T-helper 1 cell treated with Interleukin-12 subunit alpha and Interleukin-12 subunit beta and Interleukin-4 antibody, amounts not matched to agents 30 μg/mL and 1 μg/mL, for 36 hours (primary cell): Measurements from ENCODE around the gene CDKN2AIP.

Source experiments
- H3K27ac Mint-ChIP-seq: one replicate; pipeline ENCODE4 v1.8.0; 2021; ENCODE audit warnings: mild to moderate bottlenecking, mixed read lengths
- H3K27me3 Mint-ChIP-seq: one replicate; pipeline ENCODE4 v1.8.0; 2021; ENCODE audit warnings: low read depth, mixed read lengths
- H3K36me3 Mint-ChIP-seq: one replicate; pipeline ENCODE4 v1.8.0; 2021; ENCODE audit warnings: low read depth, mixed read lengths
- H3K4me1 Mint-ChIP-seq: one replicate; pipeline ENCODE4 v1.8.0; 2021; ENCODE audit warnings: low read depth, mixed read lengths
- H3K4me3 Mint-ChIP-seq: one replicate; pipeline ENCODE4 v1.8.0; 2021; ENCODE audit warnings: mild to moderate bottlenecking, moderate library complexity, mixed read lengths
- H3K9me3 Mint-ChIP-seq: one replicate; pipeline ENCODE4 v1.8.0; 2021; ENCODE audit warnings: mixed read lengths

The CDKN2AIP gene

DNA sequence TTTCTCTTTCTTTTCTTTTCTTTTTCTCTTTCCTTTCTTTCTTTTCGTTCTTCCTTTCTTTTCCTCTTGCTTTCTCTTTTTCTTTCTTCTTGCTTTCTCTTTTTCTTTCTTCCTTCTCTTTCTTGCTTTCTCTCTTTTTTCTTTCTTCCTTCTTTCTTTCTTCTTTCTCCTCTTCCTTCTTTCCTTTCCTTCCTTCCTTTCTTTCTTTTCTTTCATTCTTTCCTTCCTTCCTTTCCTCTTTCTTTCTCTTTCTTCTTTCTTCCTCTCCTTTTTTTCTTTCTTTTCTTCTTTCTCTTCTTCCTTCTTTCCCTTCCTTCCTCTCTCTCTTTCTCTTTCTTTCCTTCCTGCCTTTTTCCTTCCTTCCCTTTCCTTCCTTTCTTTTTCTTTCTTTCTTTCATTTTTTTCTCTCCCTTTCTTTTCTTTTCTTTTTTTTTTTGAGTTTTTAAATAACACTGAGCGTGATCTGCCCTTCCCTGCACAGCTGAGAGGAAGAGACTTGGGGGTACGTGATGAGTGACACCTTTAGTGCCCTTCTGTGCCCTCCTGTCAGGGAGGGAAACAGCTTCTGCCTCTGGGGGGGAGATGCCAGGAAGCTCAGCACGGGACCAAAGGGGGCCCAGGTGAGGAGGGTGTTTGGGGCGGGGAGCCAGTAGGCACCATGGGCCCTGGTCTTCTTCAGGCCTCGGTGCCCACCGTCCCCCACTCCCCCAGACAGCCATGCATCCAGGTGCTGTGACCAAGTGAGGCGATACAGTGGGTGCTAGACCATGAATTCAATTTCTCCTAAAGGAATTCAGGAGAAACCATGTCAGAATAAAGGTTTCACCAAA lies 36.6 kb upstream of the CDKN2AIP start:
- H3K27me3 Mint-ChIP-seq = peaks cover 6% of the 10 kb centered on the region
- H3K9me3 Mint-ChIP-seq = no peaks in the 10 kb centered on the region
- H3K27ac Mint-ChIP-seq = peak overlapping the region; percentile 89
- H3K4me3 Mint-ChIP-seq = peak overlapping the region; percentile 85
- peaks cover 10% of the 10 kb centered on the region for H3K4me1 Mint-ChIP-seq
- no peaks in the 10 kb centered on the region for H3K36me3 Mint-ChIP-seq

DNA sequence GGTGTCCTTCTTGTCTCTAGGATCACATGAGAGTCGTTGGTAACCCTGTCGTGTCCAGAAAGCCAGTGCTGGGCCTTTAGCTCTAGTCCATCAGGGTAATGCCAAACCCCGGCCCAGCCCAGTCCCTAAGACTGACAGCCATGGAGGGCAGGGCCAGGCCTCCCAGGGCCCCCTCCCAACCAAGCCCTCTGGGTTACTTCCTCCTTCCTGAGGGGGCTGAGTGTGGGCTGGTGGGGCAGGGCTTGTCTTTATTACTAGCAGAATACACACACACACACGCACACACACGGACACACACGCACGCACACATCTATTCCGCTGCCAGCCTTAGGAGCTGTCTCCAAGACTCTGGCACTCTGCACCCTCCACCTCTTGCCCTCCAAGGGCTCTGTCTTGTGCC lies 35.6 kb upstream of the CDKN2AIP start:
- Mint-ChIP-seq H3K27me3 (peaks cover 3% of the 10 kb centered on the region), H3K4me3 (peak overlapping the region; percentile 18), H3K4me1 (peaks cover 10% of the 10 kb centered on the region), H3K27ac (no peak overlapping the region), H3K36me3 (no peaks in the 10 kb centered on the region), H3K9me3 (no peaks in the 10 kb centered on the region)

DNA sequence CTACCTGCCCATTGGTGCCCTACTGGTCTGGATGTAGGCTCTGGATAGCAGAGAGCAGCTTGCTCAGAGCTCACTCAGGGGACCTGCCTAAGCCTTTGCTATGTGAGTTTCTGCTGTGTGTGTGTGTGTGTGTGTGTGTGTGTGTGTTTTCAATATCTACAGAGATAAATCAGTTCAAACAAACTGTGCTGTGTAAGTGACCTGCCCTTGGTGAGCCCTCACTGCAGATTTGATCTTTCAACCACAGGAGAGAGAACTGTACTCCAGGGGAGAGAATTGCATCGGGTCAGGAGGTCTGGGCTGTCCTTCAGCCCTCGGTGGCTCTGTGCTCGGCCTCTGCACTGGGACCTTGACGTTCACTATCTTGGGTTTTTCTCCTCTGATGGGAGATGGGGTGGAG lies 35.0 kb upstream of the CDKN2AIP start:
- Mint-ChIP-seq H3K27ac (no peak overlapping the region), H3K27me3 (no peaks in the 10 kb centered on the region), H3K9me3 (no peaks in the 10 kb centered on the region), H3K4me3 (no peak overlapping the region), H3K4me1 (peaks cover 10% of the 10 kb centered on the region), H3K36me3 (no peaks in the 10 kb centered on the region)

DNA sequence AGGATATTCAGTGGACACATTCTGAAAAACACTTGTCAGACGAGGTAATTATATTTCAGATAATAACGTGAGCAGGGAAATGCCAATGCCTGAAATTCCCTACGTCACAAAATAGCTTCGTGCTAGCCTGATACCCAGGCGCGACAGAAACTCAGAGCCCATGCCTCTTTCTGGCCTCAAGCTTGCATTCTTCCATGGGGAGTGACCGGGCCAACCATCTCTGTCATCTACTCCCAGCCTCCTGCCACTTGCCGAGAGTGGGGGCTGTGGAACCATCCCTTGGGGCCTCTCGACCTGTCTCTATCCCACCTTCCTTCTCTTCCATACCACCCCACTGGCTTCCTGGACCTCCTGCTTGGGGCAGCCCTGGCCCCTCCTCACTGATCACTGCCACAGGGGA lies 34.5 kb upstream of the CDKN2AIP start:
- H3K4me1 Mint-ChIP-seq = peaks cover 10% of the 10 kb centered on the region
- no peak overlapping the region for H3K4me3 Mint-ChIP-seq
- no peaks in the 10 kb centered on the region for H3K36me3 Mint-ChIP-seq
- H3K27ac Mint-ChIP-seq = no peak overlapping the region
- no peaks in the 10 kb centered on the region for H3K27me3 Mint-ChIP-seq
- H3K9me3 Mint-ChIP-seq = no peaks in the 10 kb centered on the region

DNA sequence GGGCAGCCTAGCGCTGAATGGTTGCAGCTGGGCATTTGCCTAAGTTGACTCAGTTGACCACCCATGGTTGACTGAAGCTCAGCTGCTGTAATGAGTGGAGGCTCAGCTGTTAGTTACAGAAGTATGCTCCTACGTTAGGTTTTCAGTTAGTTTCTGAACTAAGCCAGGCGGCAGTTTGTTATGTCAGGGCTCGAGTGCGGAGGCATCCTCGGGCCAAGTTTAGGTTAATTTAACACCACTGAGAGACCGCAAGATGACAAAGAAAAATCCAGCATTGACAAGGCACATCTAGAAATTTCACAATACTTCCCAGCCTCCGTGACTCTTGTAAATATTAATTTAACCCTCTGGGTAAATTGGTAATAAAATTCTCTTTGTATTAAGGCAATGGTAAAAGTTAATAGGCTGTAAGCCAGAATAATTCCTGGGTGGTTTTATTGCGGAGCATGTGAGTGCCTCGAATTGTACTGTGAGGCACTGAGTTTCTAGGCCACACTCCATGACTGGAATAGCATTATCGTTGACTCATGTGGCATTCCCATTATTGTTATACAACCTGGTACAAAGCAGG lies 33.1 kb upstream of the CDKN2AIP start:
- Mint-ChIP-seq H3K4me3 (no peak overlapping the region), H3K4me1 (peaks cover 10% of the 10 kb centered on the region), H3K27ac (no peak overlapping the region), H3K36me3 (no peaks in the 10 kb centered on the region), H3K27me3 (peaks cover 4% of the 10 kb centered on the region), H3K9me3 (no peaks in the 10 kb centered on the region)

DNA sequence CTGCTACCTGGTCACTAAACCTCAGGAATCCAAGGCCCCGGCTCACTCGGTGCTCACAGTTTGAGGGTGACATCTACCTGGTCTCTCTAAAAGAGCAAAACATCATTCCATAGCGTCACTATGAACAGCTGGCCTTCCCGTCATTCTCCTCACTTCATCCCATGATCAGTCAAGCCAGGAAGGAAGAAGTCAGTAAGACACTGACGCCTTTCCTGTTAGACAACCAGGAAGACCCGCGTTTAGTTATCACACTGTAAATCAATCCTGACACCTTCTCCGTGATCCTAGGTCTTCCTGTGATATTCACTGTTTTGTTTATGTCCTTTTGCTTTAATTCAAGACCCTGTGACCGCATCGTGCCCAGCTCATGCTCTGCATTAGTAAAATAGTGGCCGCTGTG lies 31.6 kb upstream of the CDKN2AIP start:
- H3K36me3 Mint-ChIP-seq = no peaks in the 10 kb centered on the region

DNA sequence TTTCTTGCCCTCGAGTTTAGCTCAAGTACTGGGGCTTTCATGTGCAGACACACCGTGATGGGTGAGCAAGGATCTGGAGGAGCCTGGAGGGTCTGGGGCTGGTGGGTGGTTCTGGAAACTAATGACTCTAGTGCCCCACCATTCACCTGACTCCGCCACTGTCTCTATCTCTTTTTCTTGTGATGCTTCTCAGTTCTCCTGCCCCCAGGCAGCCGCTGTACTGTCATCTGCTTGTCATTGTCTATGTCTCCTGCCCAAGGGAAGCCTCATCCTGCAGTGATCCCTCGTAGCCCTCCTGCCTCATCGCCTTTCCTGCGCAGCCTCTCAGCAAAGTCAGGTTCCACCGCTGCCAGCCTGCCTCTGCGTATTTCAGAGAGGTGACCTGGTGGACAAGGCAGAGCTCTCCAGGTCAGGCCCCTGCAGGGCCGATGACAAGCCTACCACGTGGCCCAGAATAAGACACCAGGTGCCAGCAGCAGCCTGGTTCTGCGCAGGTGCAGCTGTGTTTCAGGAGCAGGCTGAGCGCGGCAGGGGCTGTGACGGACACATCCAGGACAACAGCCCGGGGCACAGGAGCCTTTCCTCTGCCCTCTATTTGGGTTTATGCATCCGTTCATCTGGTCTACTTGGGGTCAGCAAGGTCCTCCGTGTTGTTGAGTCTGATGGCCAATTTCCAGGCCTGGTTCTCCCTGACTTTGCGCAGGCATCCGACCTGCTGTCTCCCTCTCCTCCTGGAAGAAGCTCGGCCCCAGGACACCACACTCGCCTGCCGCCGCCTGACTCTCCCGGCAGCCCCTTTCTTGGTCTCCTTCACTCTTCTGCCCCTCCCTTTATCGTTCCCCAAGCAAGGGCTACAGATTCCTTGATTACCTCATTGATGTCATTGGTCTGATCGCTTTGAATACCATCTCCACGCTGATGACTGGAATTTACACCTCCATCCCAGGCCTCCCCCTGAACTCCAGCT lies 30.9 kb upstream of the CDKN2AIP start:
- H3K27ac Mint-ChIP-seq = no peak overlapping the region
- H3K4me3 Mint-ChIP-seq = no peak overlapping the region
- H3K9me3 Mint-ChIP-seq = no peaks in the 10 kb centered on the region
- peaks cover 4% of the 10 kb centered on the region for H3K27me3 Mint-ChIP-seq
- H3K36me3 Mint-ChIP-seq = no peaks in the 10 kb centered on the region
- H3K4me1 Mint-ChIP-seq = peaks cover 2% of the 10 kb centered on the region

More for the DNA sequence above, 31.6 kb upstream of the CDKN2AIP start:
- Mint-ChIP-seq H3K9me3 (no peaks in the 10 kb centered on the region), H3K4me3 (no peak overlapping the region), H3K4me1 (peaks cover 4% of the 10 kb centered on the region), H3K27me3 (peaks cover 4% of the 10 kb centered on the region), H3K27ac (no peak overlapping the region)

DNA sequence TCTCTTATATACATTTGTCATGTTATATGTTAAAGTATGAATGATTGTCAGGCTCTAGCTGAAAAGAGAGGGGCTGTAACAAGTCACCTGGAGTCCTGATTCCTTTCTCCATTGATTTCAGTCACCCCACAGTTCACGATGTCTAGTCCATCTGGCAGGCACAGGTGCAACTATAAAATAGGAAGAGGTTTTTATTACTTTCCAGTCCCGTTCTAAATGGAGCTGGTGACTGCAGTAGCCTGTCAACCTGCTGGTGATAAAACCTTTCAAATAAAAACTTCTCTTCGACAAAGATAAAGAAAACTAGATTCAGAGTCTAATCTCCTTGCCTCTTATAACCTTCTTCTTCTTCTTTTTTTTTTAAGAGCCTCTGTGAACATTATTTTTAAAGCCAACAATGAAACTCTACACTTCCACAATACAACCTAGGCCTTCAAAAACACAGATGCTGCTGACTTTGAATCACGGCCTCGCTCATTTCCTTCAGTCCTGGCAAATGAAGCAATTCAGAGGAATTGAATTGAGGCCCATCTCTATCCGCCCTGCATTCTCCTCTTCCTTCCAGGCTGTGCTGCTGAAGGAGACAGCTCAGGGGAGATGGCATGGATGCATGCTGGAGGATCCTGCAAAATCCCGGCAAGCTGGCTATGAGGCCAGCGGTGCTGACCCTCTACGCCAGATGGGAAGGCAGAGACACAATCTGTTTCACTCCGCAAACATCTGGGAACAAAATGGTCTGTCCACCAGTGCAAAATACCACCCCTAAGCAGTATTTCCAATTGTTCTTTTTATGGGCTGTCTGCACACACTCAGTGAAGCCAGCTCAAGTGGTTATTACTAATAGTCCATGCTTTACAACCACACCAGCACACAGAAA lies 27.3 kb upstream of the CDKN2AIP start:
- Mint-ChIP-seq H3K4me1 (peaks cover 2% of the 10 kb centered on the region), H3K27ac (no peak overlapping the region), H3K27me3 (peaks cover 4% of the 10 kb centered on the region), H3K9me3 (no peaks in the 10 kb centered on the region), H3K4me3 (no peak overlapping the region), H3K36me3 (no peaks in the 10 kb centered on the region)

DNA sequence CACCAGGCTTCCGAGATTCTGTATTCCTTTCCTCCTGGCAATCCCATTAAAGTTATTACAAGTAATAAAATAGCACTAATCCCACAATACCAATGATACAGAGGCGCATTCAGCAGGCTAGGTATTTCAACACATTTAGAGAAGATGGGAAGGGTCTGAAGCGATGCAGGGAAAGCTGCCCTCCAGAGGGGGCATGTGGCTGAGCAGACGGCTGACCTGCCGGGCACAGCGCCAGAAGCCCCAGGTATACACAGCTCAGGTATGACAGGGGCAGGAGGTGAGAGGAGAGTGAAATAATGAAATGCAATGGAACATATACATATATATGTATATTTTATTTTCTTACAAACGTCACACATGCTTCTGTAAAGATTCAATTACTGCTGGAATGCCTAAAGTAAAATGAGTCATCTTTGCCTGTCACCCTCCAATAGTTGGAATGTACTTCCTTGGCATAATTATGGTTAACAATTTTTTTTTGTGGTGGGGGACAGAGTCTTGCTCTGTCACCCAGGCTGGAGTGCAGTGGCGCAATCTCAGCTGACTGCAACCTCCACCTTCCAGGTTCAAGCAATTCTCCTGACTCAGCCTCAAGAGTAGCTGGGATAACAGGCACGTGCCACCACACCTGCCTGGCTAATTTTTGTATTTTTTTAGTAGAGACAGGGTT lies 21.3 kb upstream of the CDKN2AIP start:
- Mint-ChIP-seq H3K27me3 (no peaks in the 10 kb centered on the region), H3K36me3 (no peaks in the 10 kb centered on the region), H3K27ac (no peak overlapping the region), H3K4me3 (no peak overlapping the region), H3K9me3 (no peaks in the 10 kb centered on the region), H3K4me1 (peaks cover 7% of the 10 kb centered on the region)

DNA sequence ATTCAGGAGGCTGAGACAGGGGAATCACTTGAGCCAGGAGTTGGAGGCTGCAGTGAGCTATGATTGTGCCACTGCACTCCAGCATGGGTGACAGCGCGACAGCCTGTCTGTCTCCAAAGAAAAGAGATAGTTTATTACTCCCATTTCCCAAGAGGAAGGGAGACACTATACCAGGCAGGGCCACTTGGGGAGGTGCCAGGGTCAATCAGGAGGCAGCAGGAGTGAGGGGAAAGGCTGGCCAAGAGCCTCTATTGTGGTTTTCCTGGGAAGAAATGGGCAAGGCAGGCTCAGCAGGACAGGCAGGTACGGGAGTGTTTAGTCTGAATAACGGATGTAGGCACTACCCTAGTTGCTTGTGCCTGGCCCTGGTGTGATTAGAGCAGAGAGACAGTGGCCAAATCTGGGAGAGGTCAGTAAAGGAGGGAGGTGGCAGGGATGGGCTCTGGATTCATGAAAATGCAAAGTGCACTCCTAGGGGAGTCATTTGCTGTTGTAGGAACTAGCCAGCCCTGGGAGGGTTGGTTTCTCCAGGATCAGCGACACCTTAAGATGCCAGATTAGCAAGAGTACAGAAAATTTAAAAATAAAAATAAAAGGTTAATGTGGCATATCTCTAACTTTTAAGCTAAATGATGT lies 20.2 kb upstream of the CDKN2AIP start:
- Mint-ChIP-seq H3K27me3 (no peaks in the 10 kb centered on the region), H3K27ac (no peak overlapping the region), H3K4me1 (peaks cover 7% of the 10 kb centered on the region), H3K4me3 (no peak overlapping the region), H3K36me3 (no peaks in the 10 kb centered on the region), H3K9me3 (no peaks in the 10 kb centered on the region)

DNA sequence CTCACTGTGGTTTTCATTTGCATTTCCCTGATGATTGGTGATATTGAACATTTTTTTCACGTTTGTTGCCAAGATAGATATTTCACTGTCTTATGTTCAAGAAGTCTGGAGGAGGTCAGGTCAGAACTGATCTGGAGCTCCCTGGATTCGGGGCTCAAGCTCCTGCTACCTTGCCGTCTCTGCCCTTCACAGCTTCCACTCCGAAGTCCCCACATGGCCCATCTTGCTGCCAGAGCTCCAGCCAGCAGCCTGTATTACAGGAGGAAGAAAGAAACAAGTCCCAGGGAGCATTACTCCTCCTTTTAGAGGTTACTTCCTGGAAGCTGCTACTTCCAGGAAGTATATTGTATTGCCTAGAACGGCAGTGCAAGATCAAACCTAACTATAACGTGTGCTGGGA lies 17.9 kb upstream of the CDKN2AIP start:
- Mint-ChIP-seq H3K36me3 (no peaks in the 10 kb centered on the region), H3K4me1 (peaks cover 18% of the 10 kb centered on the region), H3K27ac (no peak overlapping the region), H3K4me3 (no peak overlapping the region), H3K9me3 (no peaks in the 10 kb centered on the region), H3K27me3 (no peaks in the 10 kb centered on the region)

DNA sequence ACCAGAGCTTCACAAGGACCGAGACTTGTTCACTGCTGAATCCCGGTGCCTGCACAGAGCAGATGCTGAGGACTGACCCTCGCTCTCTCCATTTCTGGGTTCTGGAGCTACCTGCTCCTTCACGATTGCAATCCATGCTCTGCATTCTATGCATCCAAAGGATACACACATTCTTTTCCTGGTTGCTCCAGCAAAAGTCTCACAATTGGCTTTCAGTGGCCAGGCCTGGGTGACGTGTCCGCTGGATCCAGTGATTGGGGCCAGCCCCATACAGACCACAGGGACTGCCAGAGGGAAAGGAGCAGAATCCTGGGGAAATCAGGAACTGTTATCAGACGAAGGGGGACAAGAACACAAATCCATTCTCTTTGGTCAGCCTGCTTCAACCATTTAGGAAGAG lies 14.9 kb upstream of the CDKN2AIP start:
- no peaks in the 10 kb centered on the region for H3K9me3 Mint-ChIP-seq
- H3K4me1 Mint-ChIP-seq = peaks cover 18% of the 10 kb centered on the region
- H3K36me3 Mint-ChIP-seq = no peaks in the 10 kb centered on the region
- no peak overlapping the region for H3K4me3 Mint-ChIP-seq
- no peaks in the 10 kb centered on the region for H3K27me3 Mint-ChIP-seq
- no peak overlapping the region for H3K27ac Mint-ChIP-seq

DNA sequence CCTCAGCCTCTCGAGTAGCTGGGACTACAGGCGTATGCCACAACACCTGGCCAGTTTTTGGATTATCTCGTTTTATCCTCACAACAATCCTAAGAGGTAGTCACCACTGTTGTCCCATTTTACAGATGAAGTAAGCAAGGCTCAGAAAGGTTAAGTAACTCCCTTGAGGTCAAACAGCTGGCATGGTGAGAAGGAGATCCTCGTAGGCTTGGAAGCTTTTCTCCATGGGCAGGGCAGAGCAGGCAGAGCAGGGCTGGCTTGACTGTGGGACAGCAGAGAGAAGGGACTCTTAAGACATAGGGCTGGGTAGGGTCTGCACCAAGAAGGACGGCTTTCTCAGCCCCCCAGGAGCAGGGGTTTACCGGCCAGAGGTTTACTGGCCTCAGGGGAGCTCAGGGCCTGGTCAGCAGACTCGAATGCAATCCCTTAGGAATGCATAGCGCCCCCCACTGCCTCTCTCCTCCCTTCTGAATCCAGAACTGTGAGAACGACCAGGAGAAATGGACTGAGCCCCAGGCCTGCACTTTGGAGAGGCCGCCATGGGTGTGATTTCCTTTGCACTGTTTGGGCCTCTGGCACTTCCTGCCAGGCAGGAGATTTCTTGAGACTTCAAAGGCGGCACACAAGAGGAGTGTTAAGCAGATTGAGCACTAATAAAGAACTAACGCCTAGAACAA lies 14.0 kb upstream of the CDKN2AIP start:
- Mint-ChIP-seq H3K4me1 (peaks cover 18% of the 10 kb centered on the region), H3K4me3 (peak overlapping the region; percentile 34), H3K9me3 (no peaks in the 10 kb centered on the region), H3K27me3 (no peaks in the 10 kb centered on the region), H3K27ac (peak overlapping the region; percentile 55), H3K36me3 (no peaks in the 10 kb centered on the region)
